HFF-Myc (cell line): ENCODE measurements around the gene LASP1NB.

Source experiments
- DNase-seq: peaks from one replicate; pipeline ENCODE4 v3.0.0-alpha.2; 2011; ENCODE audit warnings: low read depth; ENCODE audit errors: extremely low read depth
- H3K4me3 ChIP-seq: replicated peaks from 2 replicates; pipeline ENCODE4 v1.5.1; 2011; ENCODE audit warnings: low read depth, mild to moderate bottlenecking, control low read depth, low read length
- CTCF ChIP-seq: IDR thresholded peaks from 2 replicates; pipeline ENCODE4 v1.5.1; 2012; ENCODE audit warnings: mild to moderate bottlenecking, low read depth, low read length, control low read depth; ENCODE audit errors: missing control alignments

The LASP1NB gene

GRCh38 chr17:38896346-38896954 lies 29.0 kb upstream of the LASP1NB start:
- no peak for TF ChIP-seq CTCF
- no peak overlapping the region for H3K4me3 ChIP-seq
- DNase-seq = no peak

DNA sequence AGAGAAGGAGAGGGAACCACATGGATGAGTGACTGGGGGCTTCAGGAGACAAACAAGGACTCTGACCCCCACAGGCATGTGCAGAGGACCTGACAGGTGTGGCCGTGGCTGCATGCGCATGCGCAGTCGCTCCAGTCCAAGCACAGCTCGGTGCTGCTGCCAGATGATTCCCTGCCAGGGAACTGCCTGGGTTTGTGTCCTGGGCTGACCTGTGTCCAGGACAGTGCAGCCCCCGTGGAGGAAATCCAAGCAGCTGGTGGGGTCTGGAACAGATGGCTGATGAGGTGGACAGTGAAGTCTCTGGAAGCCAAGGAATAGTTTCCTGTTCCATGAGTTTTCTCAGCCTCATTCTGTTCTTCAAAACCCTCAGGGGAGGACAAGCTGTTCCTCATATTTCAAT lies 28.2 kb upstream of the LASP1NB start:
- H3K4me3 ChIP-seq = no peak overlapping the region
- no peak for DNase-seq
- no peak for TF ChIP-seq CTCF

GRCh38 chr17:38897671-38898290 lies 27.6 kb upstream of the LASP1NB start:
- no peak for DNase-seq
- H3K4me3 ChIP-seq = no peak overlapping the region
- no peak for TF ChIP-seq CTCF

GRCh38 chr17:38898291-38898679 lies 27.1 kb upstream of the LASP1NB start:
- DNase-seq = no peak
- no peak overlapping the region for H3K4me3 ChIP-seq
- TF ChIP-seq CTCF = no peak

- no peak overlapping the region for H3K4me3 ChIP-seq
- no peak for DNase-seq
- TF ChIP-seq CTCF = no peak
Measured at GRCh38 chr17:38898812-38899348, 26.5 kb upstream of the LASP1NB start.

DNA sequence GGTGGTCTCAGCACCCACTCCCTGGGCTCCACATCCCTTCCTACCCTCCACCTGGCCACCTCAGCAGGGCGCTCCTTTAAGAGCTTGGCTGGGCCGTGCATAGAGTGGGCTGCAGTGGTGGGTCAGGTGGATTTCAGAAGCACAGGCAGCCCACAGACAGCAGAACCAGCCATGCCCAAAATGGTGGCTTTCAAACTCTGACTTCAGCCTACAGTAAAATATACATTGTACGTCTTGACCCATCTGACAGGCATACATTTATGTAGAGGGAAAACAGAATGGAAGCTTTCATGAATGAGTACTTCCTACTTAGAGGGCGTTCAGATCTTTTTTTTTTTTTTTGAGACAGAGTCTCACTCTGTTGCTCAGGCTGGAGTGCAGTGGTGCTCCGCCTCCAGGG lies 26.0 kb upstream of the LASP1NB start:
- DNase-seq = no peak
- H3K4me3 ChIP-seq = no peak overlapping the region
- no peak for TF ChIP-seq CTCF
